Measurements from ENCODE around the gene PTCH1.

Gene PTCH1

DNA sequence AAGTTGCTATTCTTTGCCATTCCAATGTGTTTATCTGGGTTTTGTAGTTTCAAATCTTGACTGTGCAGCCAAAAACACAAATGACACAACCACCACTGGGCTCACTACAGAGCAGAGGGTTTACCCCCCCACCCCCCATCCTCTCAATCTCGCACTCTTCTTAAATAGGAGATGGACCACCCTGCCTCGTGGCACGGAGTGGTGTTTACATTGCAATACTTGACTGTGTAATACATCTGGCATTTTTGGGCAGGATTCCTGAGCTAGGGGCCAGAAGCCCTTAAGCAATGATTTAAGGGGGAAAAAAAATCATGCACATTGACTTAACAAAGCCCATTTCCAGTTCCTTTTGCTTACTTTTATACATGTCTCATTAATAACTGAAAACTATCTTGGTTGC is 19.0 kb downstream of the PTCH1 start:
- no peak for DNase-seq

DNA sequence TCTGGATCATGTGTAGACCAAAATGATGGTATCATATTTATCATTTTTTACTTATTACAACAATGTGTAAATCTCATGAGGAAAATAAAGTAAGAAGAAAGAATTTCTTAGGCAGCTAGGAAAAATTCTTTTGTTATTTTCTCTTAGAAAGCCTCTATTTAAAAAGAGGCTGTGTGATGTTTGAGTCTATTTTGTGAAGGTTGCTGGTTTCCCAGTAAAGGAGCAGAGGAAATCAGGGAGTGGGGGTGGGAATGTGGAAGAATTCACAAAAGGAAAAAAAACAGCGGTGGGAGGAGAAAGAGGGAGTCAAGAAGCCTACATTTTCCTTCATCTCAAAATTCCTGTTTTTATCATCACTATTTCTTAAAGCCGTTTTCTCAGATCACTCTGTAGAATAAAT is 20.1 kb downstream of the PTCH1 start:
- DNase-seq, result no peak

DNA sequence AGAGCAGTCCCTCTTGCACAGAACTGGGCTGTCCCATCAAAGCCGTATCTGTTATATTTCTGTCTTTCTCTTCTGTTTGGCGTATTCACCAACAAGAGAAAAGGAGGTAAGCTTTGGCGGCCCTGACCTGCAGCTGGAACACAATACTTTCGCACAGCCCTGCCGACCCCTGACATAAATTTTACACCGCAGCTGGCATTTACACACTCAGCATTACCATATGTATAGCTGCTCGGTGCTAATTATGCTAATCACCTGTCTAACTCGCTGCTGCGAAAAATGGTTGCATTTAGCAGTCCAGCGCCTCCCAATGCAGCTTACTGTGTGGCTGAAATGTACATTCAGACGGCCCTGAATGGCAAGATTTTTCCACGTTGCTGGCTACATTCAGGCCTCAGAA is 20.8 kb downstream of the PTCH1 start:
- DNase-seq, result no peak

DNA sequence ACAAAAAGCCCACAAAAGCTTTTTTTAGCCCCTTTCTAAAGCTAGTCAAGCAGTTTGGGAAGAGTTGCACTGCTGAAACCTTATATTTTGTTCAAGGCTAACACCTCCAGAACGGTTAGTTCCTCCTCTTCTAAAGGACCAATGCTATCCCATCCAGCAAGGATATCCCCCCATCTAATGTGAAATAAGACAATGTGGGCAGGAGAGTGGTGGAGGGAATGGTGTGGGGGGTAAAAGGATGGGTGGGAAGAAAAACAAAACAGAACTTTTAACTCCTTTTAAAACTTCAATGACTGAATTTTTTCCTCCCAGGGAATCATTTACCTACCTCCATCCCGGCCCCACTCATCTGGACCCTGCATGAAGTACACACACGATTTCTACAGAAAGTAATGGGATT is 21.2 kb downstream of the PTCH1 start:
- no peak for DNase-seq

DNA sequence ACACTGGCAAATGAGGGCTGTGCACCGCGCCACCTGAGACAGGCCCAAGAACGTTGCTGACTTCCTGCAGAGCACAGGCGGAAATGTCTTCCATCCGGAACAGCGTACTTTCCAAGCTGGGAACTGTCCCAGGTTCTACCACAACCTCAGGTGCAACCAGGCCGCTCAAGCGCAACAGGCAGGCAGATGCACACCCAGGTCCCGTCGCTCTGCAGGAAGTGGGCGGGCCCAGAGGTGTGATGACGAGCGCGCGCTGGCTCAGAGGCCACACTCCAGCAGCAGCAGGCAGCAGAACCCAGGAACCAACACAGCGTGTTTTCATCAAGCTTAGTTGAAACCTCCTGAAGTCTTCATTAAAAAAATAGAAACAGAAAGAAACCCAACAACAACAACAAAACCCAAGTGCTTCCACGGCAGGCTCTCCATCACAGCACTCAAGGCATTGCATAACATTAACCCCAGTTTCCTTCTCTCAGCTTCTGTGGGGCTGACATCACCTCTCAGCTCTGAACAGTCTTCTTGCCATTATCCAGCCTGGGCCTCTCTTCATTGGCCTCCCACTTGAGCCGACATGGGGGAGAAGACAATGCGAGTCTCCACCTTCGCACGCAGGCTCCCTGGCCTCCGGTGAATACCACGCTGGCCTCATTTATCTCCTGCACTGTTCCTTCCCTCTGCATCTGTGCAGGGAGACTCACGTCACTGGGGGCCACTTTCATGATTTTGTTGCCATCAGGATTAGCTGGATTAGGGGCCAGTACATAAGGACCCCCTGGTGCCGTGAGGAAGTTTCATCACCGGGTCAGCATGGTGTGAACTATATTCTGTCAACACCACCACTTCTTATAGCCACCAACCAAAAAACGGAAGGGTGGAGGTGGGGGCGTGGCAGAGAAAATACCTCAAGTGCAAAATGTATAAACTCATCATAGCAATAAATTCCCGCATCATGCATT is 22.1 kb downstream of the PTCH1 start:
- peak; percentile 67 to 74 for DNase-seq

DNA sequence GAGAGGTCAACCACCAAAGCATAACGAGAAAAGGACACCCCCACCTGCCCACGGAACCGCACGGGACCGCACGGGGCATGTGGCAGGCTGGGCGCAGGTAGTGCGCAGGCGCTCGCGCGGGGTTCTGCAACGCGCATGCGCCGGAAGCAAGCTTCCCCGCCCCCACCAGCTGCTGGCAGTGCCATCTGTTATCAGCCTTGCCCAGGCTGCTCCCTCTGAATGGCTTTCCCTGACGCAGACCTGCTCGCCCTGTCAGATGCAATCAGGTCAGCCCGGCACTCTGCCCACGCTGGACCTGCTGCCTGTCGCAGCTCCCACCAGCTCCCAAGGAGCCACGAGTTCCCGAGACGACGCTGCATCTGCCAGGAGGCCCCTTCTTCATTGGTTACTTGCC is 22.8 kb downstream of the PTCH1 start:
- peak in 1 of 2 donors; percentile 41 for DNase-seq

DNA sequence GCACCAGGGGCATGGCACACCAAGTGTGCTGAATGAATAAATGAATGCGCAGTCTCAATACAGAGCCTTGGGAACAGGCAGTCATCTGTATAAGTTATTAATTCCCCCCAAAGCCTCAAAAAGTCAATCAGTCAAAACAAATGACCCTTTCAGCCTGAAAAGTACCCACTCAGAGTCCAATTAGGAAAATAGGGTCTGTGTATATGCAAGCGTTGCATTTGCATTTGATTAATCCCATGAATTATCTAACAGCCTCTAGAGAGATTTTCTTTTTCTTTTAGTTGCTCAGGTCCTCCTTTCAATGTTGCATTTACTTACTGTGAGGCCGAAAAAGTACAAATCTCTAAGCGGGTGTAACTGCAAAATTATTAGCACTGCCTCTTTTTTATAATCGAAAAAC is 23.4 kb downstream of the PTCH1 start:
- no peak for DNase-seq

DNA sequence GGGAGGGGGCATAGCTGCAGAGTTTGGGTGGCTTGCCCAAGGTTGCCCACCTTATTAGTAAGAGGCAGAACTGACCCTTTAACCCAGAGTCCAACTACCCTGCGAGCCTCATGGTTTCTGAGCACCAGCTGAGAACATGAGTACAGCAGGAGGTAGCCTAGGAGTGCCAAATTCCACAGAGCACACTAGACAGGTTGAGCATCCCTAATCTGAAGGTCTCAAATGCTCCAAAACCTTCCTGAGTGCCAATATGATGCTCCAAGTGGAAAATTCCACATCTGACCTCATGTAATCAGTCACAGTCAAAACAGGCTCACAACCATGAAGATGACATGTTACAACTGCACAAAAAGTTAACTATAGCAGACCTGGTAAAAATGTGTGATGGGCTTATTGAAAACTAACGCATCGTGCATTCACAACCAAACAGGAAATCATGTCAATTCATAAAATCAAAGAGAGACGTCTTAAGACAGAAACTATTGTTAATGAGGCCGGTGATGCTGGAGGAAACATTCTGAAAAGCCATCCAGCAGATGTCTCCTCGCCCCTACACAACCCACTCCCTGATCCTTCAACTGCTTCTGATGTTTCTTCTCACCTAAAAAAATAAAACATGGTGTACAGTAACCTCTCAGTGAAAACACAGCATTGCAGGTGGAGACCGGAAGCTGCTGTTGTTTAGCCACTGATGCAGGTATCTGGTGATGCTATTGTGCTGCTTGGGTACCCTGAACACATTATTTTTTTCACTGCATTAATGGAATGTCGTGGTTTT is 25.0 kb downstream of the PTCH1 start:
- DNase-seq, result no peak

DNA sequence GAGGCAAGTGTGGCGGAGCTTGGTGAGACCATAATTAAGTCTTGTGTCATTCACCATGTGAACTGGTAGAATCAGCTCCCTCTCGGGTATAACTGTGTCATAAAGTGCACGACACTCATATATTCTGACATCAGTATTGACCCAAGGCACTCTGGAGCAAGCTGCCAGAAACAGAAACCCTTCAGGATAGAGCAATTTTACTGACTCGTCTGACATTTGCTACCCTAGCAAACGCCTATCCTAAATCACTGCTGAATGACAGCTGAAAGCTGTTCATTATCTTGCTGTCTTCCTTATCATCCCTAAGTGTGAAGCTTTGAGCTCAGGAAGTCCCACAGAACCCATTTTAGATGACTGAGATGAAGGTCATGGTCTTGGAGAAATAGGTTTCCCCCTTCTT is 27.8 kb downstream of the PTCH1 start:
- DNase-seq, result no peak

DNA sequence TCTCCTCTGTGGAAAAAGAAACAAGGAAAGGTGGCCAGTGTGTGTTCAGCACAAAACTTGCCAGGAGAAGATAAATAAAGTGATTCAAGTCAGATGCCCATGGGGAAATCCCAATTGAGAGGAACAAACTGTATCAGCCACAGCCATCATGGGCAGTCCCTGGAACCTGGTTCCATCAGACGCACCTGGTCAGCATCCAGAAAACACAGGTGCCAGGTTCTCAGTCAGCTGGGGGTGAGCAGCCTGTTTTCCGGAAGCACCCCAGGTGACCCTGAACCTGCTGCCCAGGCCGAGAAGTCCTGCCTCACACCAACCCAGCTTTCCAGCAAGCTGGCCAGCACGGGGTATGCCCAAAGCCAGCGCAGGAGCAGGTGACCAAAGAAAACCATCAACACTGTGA is 30.5 kb downstream of the PTCH1 start:
- no peak for DNase-seq

DNA sequence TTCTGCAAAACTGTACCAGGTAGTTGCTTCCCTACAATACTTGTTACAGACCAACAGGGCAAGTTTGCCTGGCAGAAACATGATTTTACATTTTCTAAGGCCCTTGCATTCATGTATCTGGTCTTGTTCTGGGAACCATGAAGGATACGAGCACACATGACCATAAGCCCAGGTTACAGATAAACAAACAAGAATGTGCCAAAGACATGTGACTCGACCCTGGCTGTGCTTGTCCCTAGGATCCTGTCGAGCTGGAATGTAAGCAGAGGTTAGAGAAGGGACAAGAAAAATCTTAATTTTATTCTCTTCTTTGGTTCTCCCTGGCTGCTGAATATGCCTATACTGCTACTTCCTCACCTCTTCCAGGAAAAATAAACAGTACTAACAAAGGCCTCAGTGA is 32.5 kb downstream of the PTCH1 start:
- no peak for DNase-seq

DNA sequence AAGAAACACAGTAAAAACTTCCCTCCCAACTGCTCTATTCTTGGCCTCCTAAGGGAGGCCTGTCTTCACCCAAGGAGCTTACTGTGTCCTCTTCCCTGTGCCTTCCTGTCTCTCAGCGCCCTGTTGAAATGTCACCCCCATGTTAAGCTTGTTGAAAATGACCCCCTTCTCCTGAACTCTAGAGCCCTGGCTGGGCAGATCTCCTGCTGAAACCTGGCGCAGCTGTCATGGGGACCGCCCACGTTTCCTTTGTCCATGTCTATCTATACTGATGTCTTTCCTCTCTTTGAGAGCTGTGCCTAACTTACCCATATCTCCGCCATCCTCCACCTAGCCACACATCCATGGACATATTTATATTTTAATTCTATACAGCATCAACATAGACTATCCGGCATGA is 33.3 kb downstream of the PTCH1 start:
- DNase-seq, result no peak

DNA sequence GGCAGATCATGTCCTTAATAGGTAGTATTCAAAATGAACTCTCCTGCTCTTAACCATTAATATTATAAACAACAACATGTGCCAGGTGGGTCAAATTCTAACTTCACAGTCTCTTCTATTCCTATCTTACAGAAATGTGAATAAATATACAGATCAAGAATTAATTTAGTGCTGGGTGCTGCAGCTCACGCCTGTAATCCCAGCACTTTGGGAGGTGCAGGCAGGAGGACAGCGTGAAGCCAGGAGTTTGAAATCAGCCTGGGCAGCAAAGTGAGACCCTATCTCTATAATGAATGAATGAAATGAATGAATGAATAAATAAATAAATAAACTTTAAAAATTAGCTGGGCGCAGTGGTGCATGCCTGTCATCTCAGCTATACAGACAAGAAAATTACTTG is 34.1 kb downstream of the PTCH1 start:
- DNase-seq, result no peak

DNA sequence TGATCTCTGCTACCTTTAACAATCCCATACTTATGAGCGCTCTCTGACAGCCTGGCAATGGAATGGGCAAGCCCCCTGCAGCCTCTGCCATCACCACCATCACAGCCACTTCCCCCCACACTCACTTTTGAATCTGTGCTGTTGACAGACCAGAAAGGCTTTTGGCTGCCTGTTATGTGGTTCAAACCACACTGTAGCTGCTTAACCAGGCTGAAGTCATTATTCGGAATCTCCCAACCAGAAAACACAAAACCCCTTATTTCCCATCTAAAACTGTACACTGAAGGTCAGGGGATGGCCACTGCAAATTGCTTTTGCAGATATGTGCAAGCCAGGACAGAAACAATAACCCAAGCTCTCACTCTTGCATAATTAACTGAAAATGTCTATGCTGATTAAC is 35.8 kb downstream of the PTCH1 start:
- no peak for DNase-seq

DNA sequence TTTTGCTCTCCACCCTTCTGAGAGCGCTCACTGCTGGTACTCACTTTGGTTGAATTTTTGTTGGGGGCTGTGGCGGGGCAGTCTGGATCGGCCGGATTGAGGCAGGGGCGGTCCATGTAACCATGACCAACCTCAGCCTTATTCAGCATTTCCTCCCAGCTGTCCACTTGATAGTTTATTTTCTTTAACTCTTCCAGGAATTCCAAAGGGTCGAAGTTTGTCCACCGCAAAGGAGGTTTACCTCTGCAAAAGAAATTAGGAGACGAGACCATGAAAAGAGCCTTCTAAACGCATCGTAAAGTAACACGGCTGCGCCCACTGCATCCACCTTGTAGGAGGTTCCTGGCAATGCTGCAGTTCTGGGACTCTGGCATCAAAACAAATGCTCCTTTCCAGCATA is 36.4 kb downstream of the PTCH1 start:
- DNase-seq, result no peak

DNA sequence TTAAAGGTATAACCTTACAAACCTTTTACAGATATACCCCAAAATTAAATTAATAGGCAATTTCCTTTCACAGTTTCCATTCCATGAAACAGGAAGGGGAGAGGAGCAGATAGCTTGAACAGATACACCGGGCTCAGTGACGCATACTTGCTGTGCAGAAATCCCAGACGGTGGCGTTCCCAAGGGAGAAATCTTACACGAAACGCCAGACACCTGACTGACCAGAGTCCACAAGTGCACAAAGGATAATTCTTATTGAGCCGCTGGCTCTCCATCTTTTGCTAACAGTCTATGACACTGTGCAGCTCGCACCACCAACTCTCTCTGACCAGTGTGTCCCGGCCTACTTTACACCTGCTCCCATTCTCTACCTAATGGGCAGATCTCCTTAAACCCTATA is 37.4 kb downstream of the PTCH1 start:
- DNase-seq, result no peak

DNA sequence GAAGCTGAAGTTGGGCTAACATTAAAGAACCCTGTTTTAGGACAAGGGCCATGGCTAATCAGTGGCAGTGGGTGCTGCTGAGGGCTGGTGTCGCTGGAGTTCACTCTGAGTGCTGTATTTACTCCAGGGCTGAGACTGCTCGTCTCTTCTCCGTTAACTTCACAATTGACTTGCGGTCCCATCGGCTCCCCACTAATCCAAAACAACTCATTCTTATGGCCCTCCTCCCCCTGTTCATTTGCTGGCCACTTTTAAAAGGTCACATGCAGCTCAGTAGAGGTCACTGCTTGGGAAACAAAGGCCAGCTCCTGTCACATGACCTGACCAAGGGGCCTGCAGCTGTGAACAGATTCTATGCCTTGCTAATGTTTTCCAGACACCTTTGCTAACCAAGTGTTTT is 38.4 kb downstream of the PTCH1 start:
- DNase-seq, result no peak

DNA sequence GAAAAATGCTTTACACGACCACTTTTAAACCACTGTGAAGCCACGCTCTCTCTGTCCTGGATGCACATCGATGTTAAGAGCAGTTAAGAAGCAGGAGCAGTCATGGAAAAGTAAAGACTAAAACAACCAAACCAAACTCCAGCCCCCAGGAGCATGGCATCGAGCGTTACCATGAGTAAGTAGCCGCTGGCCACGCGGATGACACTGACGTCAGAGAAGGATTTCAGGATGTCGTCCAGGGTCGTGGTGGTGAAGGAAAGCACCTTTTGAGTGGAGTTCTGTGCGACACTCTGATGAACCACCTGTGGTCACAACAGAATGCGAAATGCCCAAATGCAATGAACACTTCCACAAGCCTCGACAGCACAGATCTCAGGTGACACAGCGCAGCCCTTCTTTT is 38.9 kb downstream of the PTCH1 start:
- DNase-seq, result no peak

DNA sequence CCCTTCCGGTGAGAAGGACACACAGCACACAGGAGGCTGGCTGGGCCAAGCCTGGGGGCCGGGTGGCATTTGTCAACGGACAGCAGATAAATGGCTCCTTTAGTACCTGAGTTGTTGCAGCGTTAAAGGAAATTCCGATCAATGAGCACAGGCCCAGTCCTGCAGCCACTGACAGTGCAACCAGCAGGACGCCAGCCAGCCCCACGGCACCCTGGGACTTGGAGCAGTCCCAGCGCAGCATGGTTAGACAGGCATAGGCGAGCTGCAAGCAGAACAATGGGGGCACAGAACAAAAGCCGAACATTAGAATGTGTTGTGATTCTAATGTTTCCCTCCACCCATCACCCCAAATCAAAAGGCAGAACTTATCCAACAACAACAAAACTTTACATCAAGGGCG is 39.3 kb downstream of the PTCH1 start:
- no peak for DNase-seq

DNA sequence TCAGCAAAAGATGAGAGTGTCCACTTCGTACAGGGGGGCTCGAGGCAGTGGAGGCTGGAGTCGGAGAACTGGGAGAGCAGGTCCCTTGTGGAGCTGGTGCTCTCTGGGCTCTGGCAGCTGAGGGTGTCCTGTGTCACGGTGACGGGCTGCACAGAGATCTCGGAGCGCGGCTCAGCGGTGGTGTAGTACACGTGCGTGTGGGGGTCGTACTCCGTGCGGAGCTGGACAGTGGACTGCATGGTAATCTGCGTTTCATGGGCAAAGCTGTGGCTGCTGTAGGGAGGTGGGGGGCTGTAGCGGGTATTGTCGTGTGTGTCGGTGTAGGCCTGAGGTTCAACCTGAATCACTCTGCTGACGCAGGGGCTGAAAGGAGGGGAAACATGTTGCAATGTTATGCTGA is 48.0 kb downstream of the PTCH1 start:
- no peak for DNase-seq

DNA sequence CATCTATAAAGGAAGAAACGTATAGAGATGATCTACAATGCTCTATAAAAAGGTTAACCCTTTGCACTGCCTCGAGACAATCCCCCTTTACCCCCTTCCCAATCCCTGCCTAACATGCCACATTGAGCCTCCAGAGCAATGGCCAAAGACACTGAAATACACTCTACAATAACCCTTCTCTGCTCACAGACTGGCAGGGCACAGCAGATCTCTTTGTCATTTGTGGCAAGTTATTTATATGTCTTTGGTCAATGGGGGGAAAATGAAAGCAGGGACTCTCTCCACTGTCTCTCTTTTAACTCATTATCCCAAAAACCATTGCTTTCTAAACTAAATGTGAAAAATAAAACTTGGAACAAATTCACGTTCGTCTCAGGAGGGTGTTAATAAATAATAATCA is 51.7 kb downstream of the PTCH1 start:
- DNase-seq, result no peak

DNA sequence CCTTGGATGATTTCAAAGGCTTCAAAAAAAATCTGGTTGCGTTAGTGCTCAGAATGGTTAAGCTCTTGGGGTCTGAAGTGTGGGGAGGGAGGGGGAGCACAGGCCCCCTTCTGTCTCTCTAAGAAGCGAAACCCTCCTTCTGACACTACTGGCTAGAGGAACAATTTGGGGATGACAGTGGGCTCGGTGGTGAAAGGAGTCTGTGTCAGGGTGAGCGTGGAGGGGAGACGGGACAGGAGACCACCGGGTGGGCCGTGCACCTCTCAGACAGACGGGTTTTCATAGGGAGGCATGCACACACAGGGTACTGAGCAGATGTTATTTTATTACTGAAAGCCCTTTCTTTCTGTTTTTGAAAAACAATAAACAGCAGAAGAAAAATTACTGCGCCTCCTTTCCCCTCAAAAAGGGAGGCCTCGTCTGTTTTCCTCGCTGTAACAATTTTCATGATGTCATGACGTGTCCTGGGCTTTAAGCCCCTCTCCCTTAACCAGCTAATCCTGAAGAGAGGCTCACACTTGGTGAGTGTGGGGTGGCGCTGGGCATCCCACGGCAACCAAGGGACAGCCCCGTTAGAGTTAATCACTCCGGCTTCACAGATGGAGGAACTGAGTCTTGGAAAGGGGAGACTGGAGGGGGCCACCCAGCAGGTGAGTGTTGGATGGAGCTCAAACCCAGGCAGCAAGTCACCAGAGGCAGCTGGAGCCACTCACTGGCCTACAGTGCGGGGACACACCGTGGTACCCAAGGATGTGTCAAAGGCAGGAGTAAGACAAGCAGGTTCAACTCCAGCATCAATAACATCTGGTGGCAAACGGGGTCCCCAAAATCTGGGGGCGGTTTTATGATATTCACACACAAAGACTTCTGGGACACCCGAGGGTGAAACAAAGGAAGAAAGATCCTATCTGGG is 53.4 kb downstream of the PTCH1 start:
- DNase-seq, result no peak
